Adrenal gland (tissue), 5 donors: ENCODE measurements around the gene CCNY.

Experiments used
- CTCF ChIP-seq, 6 experiments: fragments of 450-650 bp in 4 of 6; fragments of 200-600 bp in 2 of 6; sonication (generic) in 1 of 6; IDR thresholded peaks; 1 replicate in 5 of 6; 2 replicates in 1 of 6; pipeline versions ENCODE4 v1.5.1 to v1.8.0; 2016 to 2021; ENCODE audit warnings: antibody characterized with exemption in 6 of 6, mild to moderate bottlenecking in 2 of 6, moderate library complexity in 1 of 6
- POLR2A ChIP-seq, 2 donors: fragments of 450-650 bp; IDR thresholded peaks; one replicate each; pipeline ENCODE4 v1.6.1; 2017; ENCODE audit warnings: antibody characterized with exemption in 2 of 2, mild to moderate bottlenecking in 2 of 2, moderate library complexity in 1 of 2
- donor health status: DM: no; HTN: no; CAD: no.

GRCh38 chr10:35329520-35329919 is 6.8 kb upstream of the CCNY start:
- TF ChIP-seq CTCF (IDR thresholded peaks at IDR 0.05) (no peak), POLR2A (IDR thresholded peaks at IDR 0.05) (peak in 1 of 2 donors; percentile 19)
